8988T (cell line): Measurements from ENCODE around the gene ANGPTL4.
A peak's percentile ranks its signal among the peaks of the same experiment; 100 is the strongest.
"Not testable (repeated sequence)": the region's sequence is repeated elsewhere in the genome, so short reads cannot be mapped to it uniquely, and the experiment has no call there.

Source experiments
- DNase-seq: peaks from one replicate; pipeline ENCODE4 v3.0.0; 2011

The ANGPTL4 gene

DNA sequence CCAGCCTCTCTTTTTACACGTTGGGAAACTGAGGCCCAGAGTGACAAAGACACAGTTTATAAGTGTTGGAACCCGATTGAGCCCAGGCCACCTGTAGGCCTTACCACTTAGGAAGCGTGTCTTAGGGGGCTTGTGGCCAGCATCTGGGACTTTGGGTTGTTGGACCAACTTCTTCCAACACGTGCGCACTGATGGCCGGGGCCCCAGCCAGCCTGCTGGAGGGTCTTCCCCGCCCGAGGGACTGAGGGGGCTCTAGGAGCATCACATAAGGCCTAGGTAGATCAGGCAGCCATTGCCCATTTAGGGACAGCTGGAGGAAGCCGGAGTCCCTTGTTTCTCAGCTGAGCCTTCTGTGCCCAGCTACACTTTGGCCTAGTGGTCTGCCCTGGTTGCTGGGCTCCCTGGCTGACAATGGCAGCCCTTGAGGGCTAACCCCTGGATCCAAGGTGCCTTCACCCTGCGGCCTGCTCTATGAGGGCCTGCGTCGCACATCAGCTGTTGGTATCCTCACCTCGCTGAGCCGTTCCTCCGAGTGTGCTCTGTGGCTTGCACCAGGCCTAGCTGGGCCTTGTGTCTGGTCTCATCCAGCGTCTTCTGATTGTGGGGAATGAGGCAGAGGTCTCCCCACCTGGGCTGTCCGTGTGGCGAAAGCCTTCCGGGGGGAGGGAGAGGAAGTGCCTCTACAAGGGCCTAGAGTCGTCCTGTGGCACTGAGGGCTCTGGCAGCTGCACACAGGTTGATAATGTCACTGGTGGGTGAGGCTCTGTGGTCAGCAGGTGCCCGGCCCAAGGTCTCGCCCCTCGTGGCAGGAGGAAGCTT is 27.5 kb downstream of the ANGPTL4 start:
- DNase-seq: no peak

- no peak for DNase-seq
Measured at GRCh38 chr19:8392017-8392591, 28.1 kb downstream of the ANGPTL4 start.

- DNase-seq: no peak
Measured at GRCh38 chr19:8393192-8393870, 29.4 kb downstream of the ANGPTL4 start.

DNA sequence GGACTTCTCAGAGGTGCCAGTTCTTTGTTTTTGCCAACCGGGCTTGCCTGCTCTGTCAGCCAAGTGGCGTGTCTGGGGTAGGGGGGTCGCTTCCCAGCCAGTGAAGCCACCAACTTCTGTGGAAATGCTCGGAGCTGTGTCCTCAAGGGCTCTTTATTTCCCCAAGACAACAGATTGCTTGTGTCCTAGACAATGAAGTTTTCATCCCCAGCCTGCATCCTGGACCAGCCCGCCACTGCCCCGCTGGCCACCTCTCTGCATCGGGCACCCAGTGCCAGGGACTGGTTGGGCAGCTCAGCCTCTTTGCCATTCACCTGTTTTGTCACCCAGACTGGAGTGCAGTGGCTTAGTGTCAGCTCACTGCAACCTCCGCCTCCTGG is 29.9 kb downstream of the ANGPTL4 start:
- DNase-seq: no peak

- no peak for DNase-seq
Measured at GRCh38 chr19:8395621-8396082, 31.7 kb downstream of the ANGPTL4 start.

DNA sequence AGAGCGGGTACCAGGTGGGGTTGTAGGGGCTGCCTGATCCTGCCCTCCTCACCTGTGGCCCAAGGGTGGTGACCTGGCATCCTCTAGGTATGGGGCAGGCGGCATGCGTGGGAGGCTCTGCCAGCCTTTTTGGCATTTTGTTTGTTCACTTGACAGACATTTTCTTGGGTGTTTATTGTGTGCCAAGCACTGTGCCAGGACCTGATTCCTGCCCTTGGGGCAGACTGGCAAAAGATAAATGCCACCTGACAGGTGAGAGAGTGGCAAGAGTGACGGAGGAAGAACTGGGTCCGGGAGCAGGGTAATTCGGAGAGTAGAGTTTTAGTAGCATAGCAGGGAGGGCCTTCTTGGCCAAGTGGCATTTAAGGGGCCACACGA is 32.2 kb downstream of the ANGPTL4 start:
- no peak for DNase-seq

- peak; percentile 66 for DNase-seq
Measured at GRCh38 chr19:8396563-8397203, 32.7 kb downstream of the ANGPTL4 start.

DNA sequence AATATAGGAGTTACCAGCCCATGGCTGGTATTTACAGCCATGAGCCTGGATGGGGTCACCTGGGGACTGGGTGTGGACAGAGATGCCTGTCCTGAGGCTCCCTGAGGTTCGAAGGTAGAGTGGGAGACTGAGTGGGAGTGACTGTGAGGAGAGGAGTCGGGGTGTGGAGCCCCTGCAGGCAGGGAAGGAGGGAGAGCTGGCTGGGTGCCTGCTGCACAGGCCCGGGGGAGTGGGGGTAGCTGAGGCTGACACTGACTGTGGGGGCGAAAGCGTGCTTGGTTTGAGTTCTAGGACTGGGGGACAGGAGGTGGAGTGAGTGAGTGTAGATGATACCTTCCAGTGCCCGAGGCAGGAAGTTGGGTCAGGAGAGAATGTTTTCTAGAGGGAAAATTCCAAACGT is 33.3 kb downstream of the ANGPTL4 start:
- DNase-seq: no peak

DNA sequence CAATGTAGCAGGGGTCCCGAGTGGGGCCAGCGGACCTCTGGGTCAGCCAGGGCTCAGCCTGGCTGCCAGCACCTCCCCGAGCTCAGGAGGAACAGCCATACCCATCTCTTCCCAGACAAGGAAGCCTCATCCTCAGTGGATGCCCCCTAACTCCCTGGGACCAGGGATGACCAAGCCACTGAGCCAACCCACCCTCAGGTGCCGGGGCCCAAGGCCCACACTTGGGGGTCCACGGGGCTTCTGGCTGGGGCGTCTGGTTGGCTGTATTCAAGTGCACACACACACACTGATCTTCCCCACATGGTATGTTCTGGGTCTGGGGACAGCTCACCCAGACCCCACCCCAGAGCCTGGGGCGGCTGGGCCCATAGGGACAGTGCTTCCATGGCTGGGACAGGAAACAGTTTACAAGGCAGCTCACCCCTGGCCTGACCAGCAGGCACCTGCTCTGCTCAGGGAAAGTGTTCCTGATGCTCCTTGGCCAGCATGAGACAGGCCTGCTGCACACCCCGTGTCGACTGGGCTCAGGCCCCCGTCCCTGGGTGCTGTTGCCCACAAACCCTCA is 33.9 kb downstream of the ANGPTL4 start:
- DNase-seq: no peak

GRCh38 chr19:8398311-8398771 is 34.4 kb downstream of the ANGPTL4 start:
- no peak for DNase-seq

DNA sequence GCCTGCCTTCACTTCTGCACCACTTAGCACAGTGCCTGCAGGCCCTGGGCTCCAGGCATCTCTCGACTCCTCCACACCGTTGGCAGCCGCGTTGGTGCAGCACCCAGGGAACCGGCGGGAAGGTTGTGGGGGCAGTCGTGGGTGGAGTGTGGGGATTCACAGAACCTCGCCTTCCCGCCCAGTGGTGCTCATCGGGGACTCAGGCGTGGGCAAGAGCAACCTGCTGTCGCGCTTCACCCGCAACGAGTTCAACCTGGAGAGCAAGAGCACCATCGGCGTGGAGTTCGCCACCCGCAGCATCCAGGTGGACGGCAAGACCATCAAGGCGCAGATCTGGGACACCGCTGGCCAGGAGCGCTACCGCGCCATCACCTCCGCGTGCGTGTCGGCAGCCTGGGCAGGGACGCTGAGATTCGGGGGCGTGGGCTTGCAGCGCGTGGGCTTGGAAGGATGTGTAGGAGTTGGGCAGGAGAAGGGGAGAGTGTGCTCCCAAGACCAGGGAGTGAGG is 35.8 kb downstream of the ANGPTL4 start:
- no peak for DNase-seq

GRCh38 chr19:8401981-8402411 is 38.0 kb downstream of the ANGPTL4 start:
- no peak for DNase-seq

GRCh38 chr19:8403098-8403819 is 39.3 kb downstream of the ANGPTL4 start:
- DNase-seq: no peak

DNA sequence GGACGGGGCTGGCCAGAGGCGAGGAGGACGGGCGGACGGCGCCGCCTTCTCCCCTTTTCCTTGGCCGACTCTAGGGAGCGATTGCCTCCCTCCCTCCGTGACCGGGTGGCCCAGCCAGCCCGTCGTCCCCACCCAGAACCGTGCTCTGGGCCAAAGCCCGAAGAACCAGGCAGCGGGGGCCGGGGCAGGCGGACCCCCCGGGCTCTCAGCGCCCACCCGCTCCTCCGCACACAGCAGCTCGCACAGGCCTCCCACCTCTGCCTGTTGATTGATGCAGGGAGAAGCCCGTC is 39.8 kb downstream of the ANGPTL4 start:
- no peak for DNase-seq

DNA sequence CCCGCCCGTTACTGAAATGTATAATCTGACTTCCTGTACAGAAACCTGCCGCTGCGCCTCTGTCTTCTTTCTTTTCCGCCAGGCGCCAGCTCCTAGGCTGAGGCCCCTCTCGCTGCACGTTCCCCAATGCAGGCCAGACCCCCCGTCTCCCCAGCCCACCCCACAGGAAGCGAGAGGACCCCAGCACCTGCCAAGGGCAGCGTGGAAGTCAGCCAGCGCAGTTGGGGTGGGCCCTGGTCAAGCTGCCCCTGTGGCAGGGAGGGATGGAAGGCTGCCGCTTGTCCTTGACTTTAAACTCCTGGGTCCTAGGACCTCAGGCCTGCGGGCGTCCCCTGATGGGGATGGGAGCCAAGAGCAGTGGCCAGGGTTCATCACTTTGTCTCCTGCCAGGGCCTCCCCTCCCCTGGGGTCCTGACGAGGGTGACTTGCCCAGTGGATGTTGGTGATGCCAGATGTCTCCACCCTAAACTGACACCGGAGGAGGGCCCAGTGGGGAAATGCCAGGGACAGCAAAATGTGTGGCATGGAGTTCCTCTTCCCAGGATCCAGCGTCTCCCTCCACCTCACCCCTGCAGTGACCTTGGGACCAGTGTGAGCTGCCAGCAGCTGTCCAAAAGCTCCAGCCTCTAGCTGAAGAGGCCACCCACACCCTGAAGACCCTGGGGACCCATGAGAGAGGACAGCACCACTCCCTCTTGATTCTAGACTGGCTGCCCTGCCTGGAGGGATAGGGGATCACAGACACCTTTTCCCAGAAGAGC is 40.6 kb downstream of the ANGPTL4 start:
- DNase-seq: no peak

DNA sequence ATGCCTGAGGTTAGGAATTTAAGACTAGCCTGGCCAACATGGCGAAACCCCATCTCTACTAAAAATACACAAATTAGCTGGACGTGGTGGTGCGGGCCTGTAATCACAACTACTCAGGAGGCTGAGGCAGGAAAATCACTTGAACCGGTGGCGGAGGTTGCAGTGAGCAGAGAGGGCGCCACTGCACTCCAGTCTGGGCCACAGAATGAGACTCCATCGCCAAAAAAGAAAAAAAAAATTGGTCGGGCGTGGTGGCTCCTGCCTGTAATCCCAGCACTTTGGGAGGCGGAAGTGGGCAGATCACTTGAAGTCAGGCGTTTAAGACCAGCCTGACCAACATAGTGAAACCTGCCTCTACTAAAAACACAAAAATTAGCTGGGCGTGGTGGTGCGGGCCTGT is 46.8 kb downstream of the ANGPTL4 start:
- DNase-seq: not testable (repeated sequence)

DNA sequence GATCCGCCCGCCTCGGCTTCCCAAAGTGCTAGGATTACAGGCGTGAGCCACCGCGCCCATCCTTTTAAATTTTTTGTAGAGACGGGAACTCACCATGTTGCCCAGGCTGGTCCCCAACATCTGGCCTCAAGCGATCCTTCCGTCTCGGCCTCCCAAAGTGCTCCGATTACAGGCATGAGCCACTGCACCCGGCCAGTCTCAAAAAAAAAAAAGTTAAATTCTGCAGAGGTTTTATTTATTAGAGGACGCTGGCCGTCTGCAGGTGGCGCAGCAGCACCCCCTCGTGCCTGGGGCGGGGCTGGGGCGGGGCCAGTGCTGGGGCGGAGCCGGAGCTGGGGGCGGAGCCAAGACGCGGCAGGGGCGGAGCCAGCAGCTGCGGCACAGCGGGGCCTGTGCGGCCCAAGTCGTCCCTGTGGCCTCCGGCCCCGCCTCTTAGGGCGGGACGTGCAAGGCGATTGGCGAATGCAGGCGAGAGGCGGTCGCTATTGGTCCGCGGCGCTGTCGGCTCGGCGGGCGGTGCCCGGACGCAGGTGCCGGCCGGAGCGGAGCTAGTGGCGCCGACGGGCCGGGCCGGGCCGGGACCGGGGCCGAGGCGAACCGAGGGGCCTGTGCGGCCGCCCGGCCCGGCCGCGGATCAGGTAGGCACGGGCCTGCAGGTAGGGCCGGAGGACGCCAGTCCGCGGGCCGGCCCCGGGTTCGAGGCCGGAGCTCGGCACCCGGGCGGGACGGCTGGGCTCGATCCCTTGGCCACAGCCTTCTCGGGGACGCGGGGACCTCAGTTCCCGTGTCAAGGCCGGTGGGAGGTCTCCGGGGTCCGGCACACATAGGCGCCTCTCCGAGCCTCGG is 49.1 kb downstream of the ANGPTL4 start, which contains the start of gene MARCHF2:
Gene MARCHF2 (plus strand): TSS at position 523 of the 846 bp plus-strand sequence. CDS start 8,536 bp downstream, outside the sequence.
- peak; percentile 67 for DNase-seq

GRCh38 chr19:8413629-8413995 is 49.7 kb downstream of the ANGPTL4 start:
- no peak for DNase-seq

DNA sequence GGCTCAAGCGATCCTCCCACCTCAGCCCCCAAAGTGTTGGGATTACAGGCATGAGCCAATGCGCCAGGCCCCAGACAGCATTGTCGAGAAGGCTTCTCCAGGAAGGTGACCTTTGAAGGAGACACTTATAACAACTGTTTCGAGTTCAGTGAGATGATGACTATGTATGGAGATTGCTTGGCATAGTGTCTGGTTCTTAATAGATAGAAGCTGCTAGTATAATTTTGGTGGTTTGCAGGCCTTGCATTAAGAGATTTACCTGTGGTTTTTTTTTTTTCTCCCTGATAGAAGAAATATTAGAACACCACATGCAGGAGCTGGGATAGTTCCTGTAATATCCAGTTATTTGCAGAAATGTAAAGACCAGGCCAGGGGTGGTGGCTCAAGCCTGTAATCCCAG is 52.8 kb downstream of the ANGPTL4 start:
- no peak for DNase-seq
